ENCODE measurements around the gene SBF2.

DNA sequence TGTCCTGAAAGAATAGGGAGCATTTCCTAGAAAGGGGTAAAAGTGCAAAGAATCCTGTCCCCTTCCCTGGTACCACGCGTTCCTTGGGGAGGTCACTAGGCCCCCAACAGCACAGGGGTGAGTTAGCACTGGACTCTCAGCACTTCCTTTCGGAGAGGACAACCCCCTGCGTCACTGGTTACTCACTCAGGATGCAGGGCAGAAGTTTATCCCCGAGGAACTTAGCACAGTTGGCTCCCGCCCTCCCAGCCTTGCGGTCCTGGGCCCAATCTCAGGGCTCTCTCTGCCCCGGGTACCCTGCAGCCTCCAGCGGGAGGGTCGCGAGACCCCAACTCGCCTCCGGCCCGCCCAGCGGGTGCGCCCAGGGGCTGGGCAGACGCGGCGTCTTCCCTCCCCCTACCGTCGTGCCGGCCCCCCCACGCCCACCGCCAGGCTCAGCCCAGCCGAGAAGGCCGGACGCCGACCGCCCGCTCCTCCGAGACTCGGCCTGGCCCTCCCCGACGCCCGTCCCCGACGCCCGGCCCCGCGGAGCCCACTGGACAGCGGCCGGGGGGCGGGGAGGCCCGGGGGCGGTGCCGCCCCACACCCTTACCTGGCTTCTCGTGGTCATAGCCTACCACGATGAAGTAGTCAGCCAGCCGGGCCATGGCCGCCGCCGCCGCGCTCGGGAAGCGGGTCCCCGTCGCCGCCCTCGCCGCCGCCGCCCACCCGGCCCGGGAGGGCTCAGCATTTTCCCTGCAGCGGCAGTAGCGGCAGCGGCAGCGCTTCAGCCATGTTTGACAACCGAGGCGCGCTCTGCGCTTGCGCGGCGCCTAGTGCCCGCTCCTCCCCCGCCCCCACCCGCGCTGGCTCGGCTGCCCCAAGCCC lies at the start of gene SBF2:
- TF ChIP-seq, protein P1, sequence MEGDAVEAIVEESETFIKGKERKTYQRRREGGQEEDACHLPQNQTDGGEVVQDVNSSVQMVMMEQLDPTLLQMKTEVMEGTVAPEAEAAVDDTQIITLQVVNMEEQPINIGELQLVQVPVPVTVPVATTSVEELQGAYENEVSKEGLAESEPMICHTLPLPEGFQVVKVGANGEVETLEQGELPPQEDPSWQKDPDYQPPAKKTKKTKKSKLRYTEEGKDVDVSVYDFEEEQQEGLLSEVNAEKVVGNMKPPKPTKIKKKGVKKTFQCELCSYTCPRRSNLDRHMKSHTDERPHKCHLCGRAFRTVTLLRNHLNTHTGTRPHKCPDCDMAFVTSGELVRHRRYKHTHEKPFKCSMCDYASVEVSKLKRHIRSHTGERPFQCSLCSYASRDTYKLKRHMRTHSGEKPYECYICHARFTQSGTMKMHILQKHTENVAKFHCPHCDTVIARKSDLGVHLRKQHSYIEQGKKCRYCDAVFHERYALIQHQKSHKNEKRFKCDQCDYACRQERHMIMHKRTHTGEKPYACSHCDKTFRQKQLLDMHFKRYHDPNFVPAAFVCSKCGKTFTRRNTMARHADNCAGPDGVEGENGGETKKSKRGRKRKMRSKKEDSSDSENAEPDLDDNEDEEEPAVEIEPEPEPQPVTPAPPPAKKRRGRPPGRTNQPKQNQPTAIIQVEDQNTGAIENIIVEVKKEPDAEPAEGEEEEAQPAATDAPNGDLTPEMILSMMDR (IDR thresholded peaks at IDR 0.05; ENCODE audit: borderline replicate concordance, extremely low read depth, low read length, poor library complexity, severe bottlenecking) = no peak
- TF ChIP-seq EZH2 (IDR thresholded peaks at IDR 0.05; ENCODE audit: borderline replicate concordance, low read depth, low read length, severe bottlenecking) = no peak
